Endothelial cell of umbilical vein (primary cell): ENCODE data around the gene PGBD5. TPM values are rescaled to one million over a fixed set of nuclear protein-coding genes. Genes with fewer than 3 reads are reported as not detected.

Experiments used
- BruUV-seq: library from RNA; stranded (reverse); fragments of 400-500 nt; replicated peaks from 2 replicates; lab custom pipeline; 2021; lab: Mats Ljungman, UMichigan
- CTCF ChIA-PET: fragments of 300-600, 350-600 bp; sonication (Branson Sonifier 250); formaldehyde crosslinking; loops from one replicate; lab custom pipeline; 2021; ENCODE audit warnings: antibody characterized with exemption, inconsistent platforms; lab: Charles Lee
- POLR2A ChIA-PET: fragments of 300-600, 350-600 bp; sonication (Branson Sonifier 250); formaldehyde crosslinking; loops from one replicate; lab custom pipeline; 2021; ENCODE audit warnings: antibody characterized with exemption, inconsistent platforms; lab: Charles Lee
- DNase-seq: peaks from one replicate; pipeline ENCODE4 v3.0.0-alpha.2; 2011; ENCODE audit warnings: low read depth, low spot score
- FAIRE-seq: peaks from 2 replicates; lab custom pipeline; 2011; peaks lifted over from hg19 to GRCh38; lab: Jason Lieb, UNC
- H2AFZ ChIP-seq: 2 replicates; pipeline ENCODE4 v1.6.0; 2012; ENCODE audit warnings: low read depth, low read length, control low read depth, inconsistent platforms
- H3K27ac ChIP-seq: 2 replicates; pipeline ENCODE4 v1.5.1; 2011; ENCODE audit warnings: low read depth, mild to moderate bottlenecking, control low read depth, low read length, moderate library complexity; ENCODE audit not compliant: insufficient read depth
- H3K27me3 ChIP-seq, 2 experiments: 2 replicates each; pipeline versions ENCODE4 v1.6.0 to v1.6.1; 2011; ENCODE audit warnings: low read length in 2 of 2, mixed read lengths in 1 of 2; ENCODE audit not compliant: control insufficient read depth in 2 of 2, insufficient read depth in 2 of 2
- H3K36me3 ChIP-seq, 2 experiments: 2 replicates in 1 of 2; 3 replicates in 1 of 2; pipeline ENCODE4 v1.5.1; 2011; ENCODE audit warnings: low read length in 2 of 2, mild to moderate bottlenecking in 1 of 2, moderate library complexity in 1 of 2; ENCODE audit not compliant: control insufficient read depth in 2 of 2, insufficient read depth in 2 of 2; ENCODE audit errors: extremely low read depth in 1 of 2
- H3K4me1 ChIP-seq: 3 replicates; pipeline ENCODE4 v1.5.1; 2011; ENCODE audit warnings: mild to moderate bottlenecking, low read length; ENCODE audit not compliant: control insufficient read depth, insufficient read depth; ENCODE audit errors: extremely low read depth
- H3K4me2 ChIP-seq: 2 replicates; pipeline ENCODE4 v1.6.1; 2011; ENCODE audit warnings: low read length, control low read depth, mixed read lengths; ENCODE audit not compliant: insufficient read depth
- H3K4me3 ChIP-seq, 3 experiments: fragments of 200-600 bp in 1 of 3; sonication (generic), shearing (Covaris generic) in 1 of 3; replicated peaks in 1 of 3; 2 replicates each; pipeline ENCODE4 v1.5.1; 2011 to 2016; ENCODE audit warnings: control low read depth in 3 of 3, low read length in 3 of 3, mild to moderate bottlenecking in 2 of 3, inconsistent platforms in 1 of 3, low read depth in 1 of 3, moderate library complexity in 1 of 3; ENCODE audit not compliant: insufficient read depth in 1 of 3
- H3K79me2 ChIP-seq: 2 replicates; pipeline ENCODE4 v1.6.0; 2012; ENCODE audit warnings: low read length, inconsistent platforms; ENCODE audit not compliant: control insufficient read depth, insufficient read depth
- H3K9ac ChIP-seq: replicated peaks from 2 replicates; pipeline ENCODE3; 2011; ENCODE audit warnings: low read length, control low read depth; ENCODE audit not compliant: insufficient read depth; ENCODE audit errors: extremely low read depth
- H3K9me1 ChIP-seq: replicated peaks from 3 replicates; pipeline ENCODE4 v1.6.0; 2011; ENCODE audit warnings: mild to moderate bottlenecking, low read length; ENCODE audit not compliant: control insufficient read depth, insufficient read depth; ENCODE audit errors: extremely low read depth
- H3K9me3 ChIP-seq: replicated peaks from 2 replicates; pipeline ENCODE4 v1.5.1; 2012; ENCODE audit warnings: low read length, inconsistent platforms; ENCODE audit not compliant: control insufficient read depth, insufficient read depth
- H4K20me1 ChIP-seq: replicated peaks from 2 replicates; pipeline ENCODE3; 2011; ENCODE audit warnings: mild to moderate bottlenecking, low read length; ENCODE audit not compliant: control insufficient read depth, insufficient read depth; ENCODE audit errors: extremely low read depth
- CTCF ChIP-seq, 2 donors: IDR thresholded peaks; 1 replicate in 1 of 2; 2 replicates in 1 of 2; pipeline ENCODE4 v1.5.1; 2011; ENCODE audit warnings: low read length in 2 of 2, mild to moderate bottlenecking in 2 of 2, moderate library complexity in 2 of 2, control low read depth in 1 of 2, inconsistent platforms in 1 of 2, low read depth in 1 of 2; ENCODE audit not compliant: insufficient read depth in 1 of 2; ENCODE audit errors: extremely low read depth in 1 of 2
- EZH2 ChIP-seq: IDR thresholded peaks from 2 replicates; pipeline ENCODE4 v1.6.1; 2012; ENCODE audit warnings: borderline replicate concordance, low read depth, mild to moderate bottlenecking, moderate library complexity, low read length, inconsistent platforms; ENCODE audit not compliant: severe bottlenecking
- FOS ChIP-seq: IDR thresholded peaks from 2 replicates; pipeline ENCODE4 v1.6.1; 2011; ENCODE audit warnings: mild to moderate bottlenecking, low read length, moderate library complexity, borderline replicate concordance; ENCODE audit not compliant: insufficient read depth
- GATA2 ChIP-seq: IDR thresholded peaks from 2 replicates; pipeline ENCODE4 v1.7.0; 2011; ENCODE audit warnings: low read depth, mild to moderate bottlenecking, moderate library complexity, mixed read lengths, low read length; ENCODE audit not compliant: insufficient read length, insufficient read depth
- JUN ChIP-seq: IDR thresholded peaks from 2 replicates; pipeline ENCODE4 v1.6.1; 2011; ENCODE audit warnings: borderline replicate concordance, low read depth; ENCODE audit not compliant: insufficient read length, insufficient read depth
- MAX ChIP-seq: IDR thresholded peaks from 2 replicates; pipeline ENCODE4 v1.6.1; 2011; ENCODE audit not compliant: insufficient read depth, insufficient read length
- MYC ChIP-seq: IDR thresholded peaks from one replicate; pipeline ENCODE4 v1.6.1; 2011; ENCODE audit warnings: mild to moderate bottlenecking, low read depth, low read length
- POLR2A ChIP-seq: IDR thresholded peaks from 2 replicates; pipeline ENCODE4 v1.6.1; 2012; ENCODE audit warnings: low read depth, mild to moderate bottlenecking, control low read depth, low read length
- POLR2AphosphoS5 ChIP-seq: IDR thresholded peaks from 2 replicates; pipeline ENCODE4 v1.6.1; 2012; ENCODE audit warnings: low read depth, mild to moderate bottlenecking, control low read depth, low read length, moderate library complexity; ENCODE audit not compliant: insufficient read depth
- dilution Hi-C: fragments of 300-500 bp; cut with MboI; formaldehyde crosslinking; loops from one replicate; pipeline ENCODE4 v1.15.0; 2019; ENCODE audit warnings: low sequenced_read_pairs; ENCODE audit not compliant: extremely low pct_ligation_motif_present
- intact Hi-C: fragments of 100-400 bp; cut with micrococcal nuclease; formaldehyde crosslinking; loops from one replicate; pipeline ENCODE4 v1.10.0; 2022
- polyA plus RNA-seq, 4 experiments: library from polyadenylated mRNA; depleted of rRNA in 3 of 4; stranded (reverse) in 3 of 4; unstranded in 1 of 4; fragments of >200 nt; gene quantifications; 2 replicates each; pipeline versions ENCODE4 v1.2.1 to v1.2.3, GENCODE V29; 2011 to 2012; ENCODE audit warnings: missing spikeins in 1 of 4
- total RNA-seq: library from RNA; stranded (reverse); gene quantifications from 2 replicates; pipeline ENCODE4 v1.2.3, GENCODE V29; 2021

The PGBD5 gene
- total and polyA plus RNA-seq, 2 donors (not counting 3 experiments of a cell fraction or from before 2014, with no cell fraction given), result 0.03 TPM; not detected in 1

GRCh38 chr1:230270559-230271281 lies 155.4 kb downstream of the PGBD5 start:
- Histone ChIP-seq H3K9me3 (no peaks in the 10 kb centered on the region), H3K4me1 (peaks cover 25% of the 10 kb centered on the region), H3K9me1 (no peaks in the 10 kb centered on the region), H3K27me3 (no peaks in the 10 kb centered on the region), H3K79me2 (no peaks in the 10 kb centered on the region), H2AFZ (no peak overlapping the region), H3K9ac (no peak overlapping the region), H3K4me3 (no peak overlapping the region), H4K20me1 (no peaks in the 10 kb centered on the region), H3K4me2 (peak overlapping the region; percentile 25), H3K36me3 (no peaks in the 10 kb centered on the region), H3K27ac (peak overlapping the region; percentile 54)
- CTCF ChIA-PET, result interaction anchor here (0.9 to 2.2 kb wide), 7 partner anchors 11 to 610 kb away, joined by 3 to 8 read pairs (median 4); no protein-coding TSS in a partner anchor
- peak; percentile 93 for FAIRE-seq
- no TSS peak for BruUV-seq
- dilution Hi-C loops, result no loop called here
- POLR2A ChIA-PET, result no interaction called here
- TF ChIP-seq EZH2 (no peak), GATA2 (peak; percentile 88), POLR2A (no peak), MYC (no peak), JUN (no peak), FOS (no peak), POLR2AphosphoS5 (no peak)
- DNase-seq, result peak; percentile 76
- intact Hi-C loops, result loop anchor here (1.0 kb wide), 4 partner anchors 39 to 644 kb away; partner anchors contain the start of genes TAF5L and URB2

GRCh38 chr1:230270185-230270558 lies 156.0 kb downstream of the PGBD5 start:
- Histone ChIP-seq H3K27me3 (no peaks in the 10 kb centered on the region), H3K36me3 (peaks cover 0 to 5% of the 10 kb centered on the region in 2 experiments), H3K4me1 (peaks cover 25% of the 10 kb centered on the region), H3K4me3 (no peak overlapping the region), H2AFZ (no peak overlapping the region), H3K4me2 (peak overlapping the region; percentile 25), H3K9ac (no peak overlapping the region), H3K27ac (peak overlapping the region; percentile 54), H4K20me1 (no peaks in the 10 kb centered on the region), H3K79me2 (no peaks in the 10 kb centered on the region), H3K9me3 (no peaks in the 10 kb centered on the region), H3K9me1 (no peaks in the 10 kb centered on the region)
- dilution Hi-C loops (no loop called here), intact Hi-C loops (loop anchor here (1.0 kb wide), 3 partner anchors 79 to 644 kb away; partner anchors contain the start of genes TAF5L and URB2)
- CTCF ChIA-PET, result interaction anchor here (0.9 to 2.2 kb wide), 7 partner anchors 12 to 609 kb away, joined by 3 to 8 read pairs (median 4); no protein-coding TSS in a partner anchor
- no TSS peak for BruUV-seq
- TF ChIP-seq EZH2, result no peak
- TF ChIP-seq MAX, result no peak
- TF ChIP-seq FOS, result no peak
- no peak for TF ChIP-seq GATA2
- no peak for TF ChIP-seq CTCF (IDR thresholded peaks at IDR 0.05; ENCODE audit: extremely low read depth in 1 of 2, insufficient read depth in 1 of 2, low read depth in 1 of 2, low read length in 2 of 2)
- no peak for TF ChIP-seq JUN
- TF ChIP-seq MYC, result no peak
- POLR2A ChIA-PET, result interaction anchor here (0.7 kb wide), 1 partner anchor 403 kb away, joined by 3 read pairs; no protein-coding TSS in a partner anchor
- no peak for FAIRE-seq
- DNase-seq, result no peak
